Ascending aorta (tissue), 2 donors: Measurements from ENCODE around the gene ERG28. TPM values are rescaled to one million over a fixed set of nuclear protein-coding genes. Genes with fewer than 3 reads are reported as not detected.

Source experiments
- DNase-seq, 2 donors: peaks; one replicate each; pipeline ENCODE4 v3.0.0-alpha.2; 2019; ENCODE audit warnings: low spot score in 2 of 2
- H3K27ac ChIP-seq, 2 donors: fragments of 200-600 bp; sonication (generic); one replicate each; pipeline ENCODE4 v1.5.1; 2016 to 2017; ENCODE audit warnings: mild to moderate bottlenecking in 1 of 2
- H3K27me3 ChIP-seq: fragments of 200-600 bp; sonication (generic); one replicate; pipeline ENCODE4 v1.5.1; 2017
- H3K36me3 ChIP-seq, 2 donors: fragments of 200-600 bp; sonication (generic); one replicate each; pipeline ENCODE4 v1.5.1; 2016
- H3K4me1 ChIP-seq, 2 donors: fragments of 200-600 bp; sonication (generic); one replicate each; pipeline ENCODE4 v1.5.1; 2016 to 2017; ENCODE audit warnings: mild to moderate bottlenecking in 1 of 2
- H3K4me3 ChIP-seq, 2 donors: fragments of 200-600 bp; sonication (generic); one replicate each; pipeline ENCODE4 v1.5.1; 2016 to 2017; ENCODE audit warnings: mild to moderate bottlenecking in 1 of 2
- H3K9me3 ChIP-seq, 2 donors: fragments of 200-600 bp; sonication (generic); one replicate each; pipeline ENCODE4 v1.5.1; 2016
- intact Hi-C: fragments of 100-400 bp; cut with DNase I; formaldehyde crosslinking; loops from one replicate; pipeline ENCODE4 v1.15.1; 2023
- total RNA-seq: library from RNA; depleted of rRNA; stranded (reverse); fragments of >200 nt; gene quantifications from one replicate; pipeline ENCODE4 v1.1.0, GENCODE V29; 2016
- TF ChIP-seq, protein P1 (sequence below), 3 experiments: fragments of 200-600 bp in 2 of 3; fragments of 450-650 bp in 1 of 3; sonication (generic) in 2 of 3; IDR thresholded peaks; one replicate each; pipeline ENCODE4 v1.5.1; 2016 to 2019; ENCODE audit warnings: antibody characterized with exemption in 3 of 3, mild to moderate bottlenecking in 1 of 3, moderate library complexity in 1 of 3

Gene ERG28
- total RNA-seq, 1 donor from 2014 or later, result 2.3 TPM

- Histone ChIP-seq H3K27ac (no peak overlapping the region), H3K9me3 (peaks cover 0 to 4% of the 10 kb centered on the region in 2 donors), H3K4me1 (no peaks in the 10 kb centered on the region), H3K27me3 (no peaks in the 10 kb centered on the region), H3K4me3 (no peak overlapping the region), H3K36me3 (peaks cover 24 to 29% of the 10 kb centered on the region in 2 donors)
- intact Hi-C loops, result no loop called here
- TF ChIP-seq, protein P1, sequence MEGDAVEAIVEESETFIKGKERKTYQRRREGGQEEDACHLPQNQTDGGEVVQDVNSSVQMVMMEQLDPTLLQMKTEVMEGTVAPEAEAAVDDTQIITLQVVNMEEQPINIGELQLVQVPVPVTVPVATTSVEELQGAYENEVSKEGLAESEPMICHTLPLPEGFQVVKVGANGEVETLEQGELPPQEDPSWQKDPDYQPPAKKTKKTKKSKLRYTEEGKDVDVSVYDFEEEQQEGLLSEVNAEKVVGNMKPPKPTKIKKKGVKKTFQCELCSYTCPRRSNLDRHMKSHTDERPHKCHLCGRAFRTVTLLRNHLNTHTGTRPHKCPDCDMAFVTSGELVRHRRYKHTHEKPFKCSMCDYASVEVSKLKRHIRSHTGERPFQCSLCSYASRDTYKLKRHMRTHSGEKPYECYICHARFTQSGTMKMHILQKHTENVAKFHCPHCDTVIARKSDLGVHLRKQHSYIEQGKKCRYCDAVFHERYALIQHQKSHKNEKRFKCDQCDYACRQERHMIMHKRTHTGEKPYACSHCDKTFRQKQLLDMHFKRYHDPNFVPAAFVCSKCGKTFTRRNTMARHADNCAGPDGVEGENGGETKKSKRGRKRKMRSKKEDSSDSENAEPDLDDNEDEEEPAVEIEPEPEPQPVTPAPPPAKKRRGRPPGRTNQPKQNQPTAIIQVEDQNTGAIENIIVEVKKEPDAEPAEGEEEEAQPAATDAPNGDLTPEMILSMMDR (IDR thresholded peaks at IDR 0.05), result no peak
- DNase-seq, result no peak
Measured at GRCh38 chr14:75690010-75690409, 29.3 kb upstream of the ERG28 start.

DNA sequence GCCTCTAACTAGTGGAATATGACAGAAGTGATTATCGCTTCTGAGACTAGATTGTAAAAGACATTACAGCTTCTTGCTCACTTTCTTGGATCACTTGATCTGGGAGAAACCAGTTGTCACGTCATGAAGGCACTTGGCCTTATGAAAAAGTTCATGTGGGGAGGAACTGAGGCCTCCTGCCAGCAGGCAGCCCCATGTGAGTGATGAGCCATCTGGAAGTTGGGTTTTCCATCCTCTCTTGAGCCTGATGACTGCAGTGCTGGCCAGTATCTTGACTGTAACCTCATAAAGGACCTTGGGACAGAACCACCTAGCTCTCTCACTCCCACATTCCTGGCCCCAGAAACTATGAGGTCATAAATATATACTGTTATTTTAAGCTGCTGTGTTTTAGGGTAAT is 28.3 kb upstream of the ERG28 start:
- DNase-seq, result no peak
- intact Hi-C loops, result no loop called here
- no peak overlapping the region for H3K4me3 ChIP-seq
- H3K27me3 ChIP-seq, result no peaks in the 10 kb centered on the region
- peaks cover 18 to 20% of the 10 kb centered on the region in 2 donors for H3K36me3 ChIP-seq
- no peaks in the 10 kb centered on the region for H3K9me3 ChIP-seq
- no peak overlapping the region for H3K27ac ChIP-seq
- H3K4me1 ChIP-seq, result no peaks in the 10 kb centered on the region
- TF ChIP-seq, protein P1 (IDR thresholded peaks at IDR 0.05), result no peak

GRCh38 chr14:75685910-75686309 is 25.2 kb upstream of the ERG28 start:
- Histone ChIP-seq H3K27ac (no peak overlapping the region), H3K27me3 (no peaks in the 10 kb centered on the region), H3K4me3 (no peak overlapping the region), H3K36me3 (peaks cover 25 to 27% of the 10 kb centered on the region in 2 donors), H3K4me1 (no peaks in the 10 kb centered on the region), H3K9me3 (no peaks in the 10 kb centered on the region)
- TF ChIP-seq, protein P1 (IDR thresholded peaks at IDR 0.05), result no peak
- intact Hi-C loops, result no loop called here
- no peak for DNase-seq

GRCh38 chr14:75675265-75675960 is 14.7 kb upstream of the ERG28 start:
- Histone ChIP-seq H3K4me1 (no peaks in the 10 kb centered on the region), H3K36me3 (peaks cover 5 to 6% of the 10 kb centered on the region in 2 donors), H3K4me3 (no peak overlapping the region), H3K27ac (no peak overlapping the region), H3K27me3 (no peaks in the 10 kb centered on the region), H3K9me3 (no peaks in the 10 kb centered on the region)
- TF ChIP-seq, protein P1 (IDR thresholded peaks at IDR 0.05), result no peak
- no peak for DNase-seq
- intact Hi-C loops, result no loop called here

DNA sequence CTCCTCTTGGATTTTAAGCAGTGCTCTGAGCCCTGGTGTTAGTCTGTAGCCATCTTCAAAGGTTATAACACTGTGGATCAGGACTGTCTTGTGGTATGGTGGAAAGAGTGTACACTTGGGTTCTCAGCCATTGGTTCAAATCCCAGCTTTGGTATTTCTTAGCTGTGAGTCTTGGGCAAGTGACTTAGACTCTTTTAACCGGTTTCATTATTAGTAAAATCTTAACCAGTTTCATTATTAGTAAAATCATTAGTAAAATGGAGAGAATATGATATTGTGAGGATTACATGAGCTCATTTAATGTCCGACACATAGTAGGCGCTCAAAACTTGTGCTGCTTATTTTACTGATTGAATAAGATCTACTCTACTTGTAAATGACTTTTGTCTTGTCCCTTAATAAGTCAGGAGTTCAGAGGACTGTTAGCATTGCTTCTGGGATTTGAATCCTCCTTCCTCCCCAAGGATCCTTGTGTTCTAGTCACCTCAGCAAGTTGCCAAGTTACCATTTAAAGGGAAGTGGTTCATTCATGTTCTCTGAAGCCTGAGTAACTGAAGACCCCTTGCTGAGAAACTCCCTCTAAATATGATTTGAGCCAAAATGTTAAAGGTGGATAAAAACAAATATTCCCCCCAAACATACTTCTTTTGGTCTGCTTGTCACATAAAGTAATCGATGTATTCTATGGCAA is 12.8 kb upstream of the ERG28 start:
- TF ChIP-seq, protein P1 (IDR thresholded peaks at IDR 0.05), result no peak
- no peaks in the 10 kb centered on the region for H3K9me3 ChIP-seq
- no peak overlapping the region for H3K4me3 ChIP-seq
- intact Hi-C loops, result no loop called here
- no peak for DNase-seq
- H3K4me1 ChIP-seq, result no peaks in the 10 kb centered on the region
- no peaks in the 10 kb centered on the region for H3K27me3 ChIP-seq
- no peak overlapping the region for H3K27ac ChIP-seq
- peaks cover 12 to 19% of the 10 kb centered on the region in 2 donors for H3K36me3 ChIP-seq
